ENCODE data around the gene PPIG. TPM values are rescaled to one million over a fixed set of nuclear protein-coding genes. Genes with fewer than 3 reads are reported as not detected.
"Not testable (repeated sequence)": the region's sequence is repeated elsewhere in the genome, so short reads cannot be mapped to it uniquely, and the experiment has no call there.

Gene PPIG
- total and polyA plus RNA-seq, 9 of the 15 experiments (the other 6 are each of a cell fraction or from before 2014, with no cell fraction given) = 52.5 to 166 (median 124) TPM

- in situ Hi-C loops (cut with MboI); FAIRE-seq; H3K9ac ChIP-seq (ENCODE audit: insufficient read depth in 1 of 2, low read depth in 2 of 2, low read length in 2 of 2); H3K79me2 ChIP-seq (ENCODE audit: control insufficient read depth, insufficient read depth, low read length); H3K4me2 ChIP-seq (ENCODE audit: insufficient read depth, low read length); H4K20me1 ChIP-seq (replicated peaks; ENCODE audit: control insufficient read depth, insufficient read depth, low read length); H3K27me3 ChIP-seq (ENCODE audit: control insufficient read depth in 2 of 2, insufficient read depth in 2 of 2, low read length in 2 of 2); DNase-seq (ENCODE audit: extremely low read depth in 1 of 4, low spot score in 3 of 4); H3K27ac ChIP-seq (ENCODE audit: extremely low read depth, low read depth, low read length); H3K9me3 ChIP-seq (replicated peaks; ENCODE audit: control insufficient read depth, insufficient read depth, low read depth, low read length); H3K4me3 ChIP-seq; intact Hi-C loops (cut with micrococcal nuclease); ATAC-seq; H3K9me1 ChIP-seq (ENCODE audit: control insufficient read depth, insufficient read depth, low read length); H2AFZ ChIP-seq (ENCODE audit: low read depth, low read length); CTCF ChIA-PET (ENCODE audit: low intra/inter-chr PET ratio); BruUV-seq (replicated peaks); H3K36me3 ChIP-seq (ENCODE audit: control insufficient read depth, insufficient read depth, low read length); H3K4me1 ChIP-seq (replicated peaks in 1 of 2; ENCODE audit: control insufficient read depth in 2 of 2, insufficient read depth in 2 of 2, low read length in 2 of 2): not testable (repeated sequence)
- peak; percentile 47; the same call in 1 of the 2 replicates for TF ChIP-seq BCOR (IDR thresholded peaks at IDR 0.05)
- TF ChIP-seq RBM25 (IDR thresholded peaks at IDR 0.05; ENCODE audit: low read depth, low read length, severe bottlenecking) = peak; percentile 34
- TF ChIP-seq ZNF146 (CRISPR knock-in tag; IDR thresholded peaks at IDR 0.05; ENCODE audit: unreplicated experiment) = peak; percentile 66
- POLR2A ChIA-PET = interaction anchor here (0.9 to 2.6 kb wide), 4 partner anchors 11 to 20 kb away, joined by 4 to 12 read pairs (median 5); no protein-coding TSS in a partner anchor
- WGBS (ENCODE audit: insufficient coverage, low coverage, missing lambda C conversion rate) = 24% methylated on average over 2 of the region's 2 CpGs
Observed at GRCh38 chr2:169684712-169685111, 100.6 kb downstream of the PPIG start.

- H3K79me2 ChIP-seq (ENCODE audit: control insufficient read depth, insufficient read depth, low read length); intact Hi-C loops (cut with micrococcal nuclease); BruUV-seq (replicated peaks); H3K27me3 ChIP-seq (ENCODE audit: control insufficient read depth in 2 of 2, insufficient read depth in 2 of 2, low read length in 2 of 2); H3K36me3 ChIP-seq (ENCODE audit: control insufficient read depth, insufficient read depth, low read length); H3K27ac ChIP-seq (ENCODE audit: extremely low read depth, low read depth, low read length); H3K9ac ChIP-seq (ENCODE audit: insufficient read depth in 1 of 2, low read depth in 2 of 2, low read length in 2 of 2); ATAC-seq; H3K4me3 ChIP-seq; DNase-seq (ENCODE audit: extremely low read depth in 1 of 4, low spot score in 3 of 4); in situ Hi-C loops (cut with MboI); H3K4me2 ChIP-seq (ENCODE audit: insufficient read depth, low read length); H2AFZ ChIP-seq (ENCODE audit: low read depth, low read length); H3K4me1 ChIP-seq (replicated peaks in 1 of 2; ENCODE audit: control insufficient read depth in 2 of 2, insufficient read depth in 2 of 2, low read length in 2 of 2); FAIRE-seq; H3K9me1 ChIP-seq (ENCODE audit: control insufficient read depth, insufficient read depth, low read length); CTCF ChIA-PET (ENCODE audit: low intra/inter-chr PET ratio); H3K9me3 ChIP-seq (replicated peaks; ENCODE audit: control insufficient read depth, insufficient read depth, low read depth, low read length); H4K20me1 ChIP-seq (replicated peaks; ENCODE audit: control insufficient read depth, insufficient read depth, low read length): not testable (repeated sequence)
- POLR2A ChIA-PET = interaction anchor here (0.6 kb wide), 1 partner anchor 126 kb away, joined by 3 read pairs; no protein-coding TSS in a partner anchor
- 53% methylated on average over 4 of the region's 4 CpGs for WGBS (ENCODE audit: insufficient coverage, low coverage, missing lambda C conversion rate)
Observed at GRCh38 chr2:169686825-169687224, 102.7 kb downstream of the PPIG start.
